ENCODE results near the gene TRIM54.

DNA sequence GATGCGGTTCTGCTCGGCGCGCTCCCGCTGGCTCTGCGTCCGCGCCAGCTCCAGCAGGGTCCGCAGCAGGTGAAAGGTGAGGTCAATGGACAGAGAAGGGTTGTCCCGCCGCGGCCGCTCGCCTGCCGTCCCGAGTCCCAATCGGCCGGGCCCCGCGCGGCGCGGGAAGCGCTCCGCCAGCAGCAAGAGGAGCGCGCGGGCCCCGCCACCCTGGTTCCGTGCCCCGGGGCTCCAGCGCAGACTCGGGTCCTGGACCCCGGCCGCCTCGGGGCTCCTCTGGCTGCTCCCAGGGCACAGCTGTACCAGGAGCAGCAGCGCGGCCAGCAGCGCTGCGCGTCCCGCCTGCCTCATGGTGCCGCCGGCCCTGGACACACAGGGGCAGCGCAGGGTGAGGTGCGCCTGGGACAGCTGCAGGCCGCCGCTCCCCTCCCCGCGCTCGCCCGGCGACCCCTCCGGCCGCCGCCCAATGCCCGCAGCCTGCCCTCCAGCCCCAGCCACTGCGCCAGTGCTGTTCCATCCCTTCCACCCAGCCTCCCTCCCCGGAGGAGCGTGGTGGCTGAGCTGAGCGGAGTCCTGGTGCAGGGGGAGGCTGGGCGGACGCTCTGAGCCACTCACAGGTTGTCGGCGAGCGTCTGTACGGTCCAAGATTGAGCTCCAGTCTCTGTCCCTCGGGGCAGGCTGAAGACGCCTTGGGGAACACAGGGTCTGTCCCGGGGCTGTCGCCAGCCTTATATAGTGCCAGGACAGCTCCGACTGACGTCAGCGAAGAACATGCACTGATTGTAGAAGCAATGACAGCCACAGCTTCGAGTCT lies 25.5 kb downstream of the TRIM54 start:
- TF ChIP-seq EZH2 (IDR thresholded peaks at IDR 0.05) (peak; percentile 92), CTCF (IDR thresholded peaks at IDR 0.05) (no peak), EZH2phosphoT487 (IDR thresholded peaks at IDR 0.05) (peak; percentile 62)

Data from neural progenitor cell (in vitro differentiated cells).